ENCODE data around the gene OTC.

OTC gene

GRCh38 chrX:38407126-38407525 is 54.7 kb downstream of the OTC start:
- TF ChIP-seq CTCF (IDR thresholded peaks at IDR 0.05) (no peak), ZFX (IDR thresholded peaks at IDR 0.05; ENCODE audit: borderline replicate concordance) (no peak)
- no peak overlapping the region for H3K27ac ChIP-seq

DNA sequence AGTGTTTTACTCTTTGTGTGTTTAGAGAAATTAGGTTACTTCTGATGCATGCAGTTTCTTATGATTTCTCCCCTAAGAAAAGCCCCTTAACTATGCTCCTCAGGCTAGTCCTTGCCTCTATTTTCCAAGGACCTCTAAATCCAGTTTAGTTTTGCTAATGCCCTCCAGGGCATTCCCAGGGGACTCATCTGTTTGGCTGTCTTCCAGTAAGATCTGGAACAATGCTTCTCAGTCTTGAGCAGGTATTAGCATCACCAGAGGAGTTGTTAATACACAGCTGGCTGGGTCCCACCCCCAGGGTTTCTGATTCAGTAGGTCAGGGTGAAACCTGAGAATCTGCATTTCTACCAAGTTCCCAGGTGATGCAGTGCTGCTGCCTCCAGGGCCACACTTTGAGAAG is 56.9 kb downstream of the OTC start:
- H3K27ac ChIP-seq: no peak overlapping the region
- TF ChIP-seq CTCF (IDR thresholded peaks at IDR 0.05): no peak
- TF ChIP-seq ZFX (IDR thresholded peaks at IDR 0.05; ENCODE audit: borderline replicate concordance): no peak

DNA sequence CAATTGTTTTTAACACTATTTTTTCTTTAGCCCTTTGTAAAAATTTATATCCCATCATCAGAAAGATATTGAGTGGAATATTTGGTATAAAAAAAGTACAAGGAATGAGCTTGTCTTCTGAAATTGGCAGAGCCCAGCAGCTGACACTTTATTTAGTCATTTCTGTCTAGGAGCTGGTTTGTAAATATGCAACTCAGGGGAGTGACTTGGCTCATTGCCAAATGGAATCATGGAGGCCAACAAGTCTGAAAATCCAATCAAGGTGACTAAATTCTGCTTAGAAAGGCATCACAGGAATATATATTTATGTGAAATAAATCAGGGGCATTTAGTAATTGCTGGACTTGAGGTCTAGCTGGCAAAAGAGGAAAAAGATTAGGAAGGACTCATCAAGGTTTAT is 74.4 kb downstream of the OTC start:
- H3K27ac ChIP-seq: no peak overlapping the region
- TF ChIP-seq ZFX (IDR thresholded peaks at IDR 0.05; ENCODE audit: borderline replicate concordance): no peak

- H3K27ac ChIP-seq: no peak overlapping the region
- TF ChIP-seq CTCF (IDR thresholded peaks at IDR 0.05) (no peak), ZFX (IDR thresholded peaks at IDR 0.05; ENCODE audit: borderline replicate concordance) (no peak)
Observed at GRCh38 chrX:38431525-38431924, 79.1 kb downstream of the OTC start.

DNA sequence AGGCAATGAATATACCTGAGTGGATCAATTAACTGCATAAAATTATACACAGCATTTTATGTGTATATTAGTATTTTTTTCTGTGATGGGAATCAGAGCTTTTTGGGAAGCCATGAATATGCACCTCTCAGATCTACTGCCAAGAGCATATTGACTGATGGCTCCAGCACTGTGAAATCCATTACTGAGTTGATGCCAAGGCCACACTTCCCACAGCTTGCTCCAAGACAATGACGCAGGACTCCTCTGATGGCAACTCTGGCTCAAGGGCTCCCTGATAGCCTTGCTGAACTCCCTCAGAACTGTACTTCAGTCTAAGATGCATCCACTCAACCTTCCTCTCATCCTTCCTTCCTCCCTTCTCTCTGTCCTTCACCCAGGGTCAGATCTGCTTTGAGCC is 82.7 kb downstream of the OTC start:
- H3K27ac ChIP-seq: no peak overlapping the region
- TF ChIP-seq ZFX (IDR thresholded peaks at IDR 0.05; ENCODE audit: borderline replicate concordance): no peak
- TF ChIP-seq CTCF (IDR thresholded peaks at IDR 0.05): no peak

- TF ChIP-seq CTCF (IDR thresholded peaks at IDR 0.05) (no peak), ZFX (IDR thresholded peaks at IDR 0.05; ENCODE audit: borderline replicate concordance) (no peak)
- H3K27ac ChIP-seq: no peak overlapping the region
Observed at GRCh38 chrX:38437093-38437492, 84.7 kb downstream of the OTC start.

DNA sequence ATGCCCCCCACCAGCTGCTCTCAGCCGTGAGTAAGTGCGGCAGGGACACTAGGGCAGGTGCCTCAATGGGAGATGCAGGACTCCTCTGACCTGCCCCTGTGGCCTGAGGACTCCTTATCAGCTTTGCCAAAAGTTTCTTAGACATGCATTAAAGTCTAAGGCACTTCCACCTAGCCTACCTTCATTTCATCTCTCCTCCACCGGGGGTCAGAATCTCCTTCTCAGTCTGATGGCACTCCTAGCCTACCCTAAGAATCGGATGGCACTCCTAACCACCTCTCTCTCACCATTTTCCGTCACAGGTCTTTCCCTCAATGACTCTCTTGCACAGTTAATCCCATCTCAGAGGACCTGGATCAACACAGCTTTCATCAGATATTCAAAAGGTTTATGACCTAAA is 85.9 kb downstream of the OTC start:
- TF ChIP-seq ZFX (IDR thresholded peaks at IDR 0.05; ENCODE audit: borderline replicate concordance): no peak
- no peak overlapping the region for H3K27ac ChIP-seq

DNA sequence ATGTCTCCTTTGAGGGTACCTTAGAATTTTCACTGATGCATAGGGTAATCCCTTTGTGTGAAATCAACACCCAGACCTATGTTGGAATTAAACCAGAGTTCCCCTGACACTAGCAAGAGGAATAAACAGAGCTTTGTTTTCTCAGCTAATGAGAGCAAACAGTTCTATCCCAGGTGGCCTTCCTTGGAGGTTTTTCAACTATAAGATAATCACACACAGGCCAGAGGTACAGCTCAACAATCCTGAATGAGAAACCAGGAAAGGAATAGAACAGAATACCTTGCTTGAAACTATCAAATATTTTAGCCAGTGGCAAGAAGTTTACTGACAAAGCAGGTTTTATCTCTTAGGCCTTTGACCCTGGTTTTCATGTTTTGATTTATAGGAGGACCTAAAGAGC is 100.2 kb downstream of the OTC start:
- TF ChIP-seq CTCF (IDR thresholded peaks at IDR 0.05) (no peak), ZFX (IDR thresholded peaks at IDR 0.05; ENCODE audit: borderline replicate concordance) (no peak)
- H3K27ac ChIP-seq: no peak overlapping the region

Measured in 22Rv1 (cell line).